ENCODE data around the gene CPT1C.

The CPT1C gene

GRCh38 chr19:49755956-49756355 lies 65.0 kb downstream of the CPT1C start:
- CTCF ChIA-PET: no interaction called here

DNA sequence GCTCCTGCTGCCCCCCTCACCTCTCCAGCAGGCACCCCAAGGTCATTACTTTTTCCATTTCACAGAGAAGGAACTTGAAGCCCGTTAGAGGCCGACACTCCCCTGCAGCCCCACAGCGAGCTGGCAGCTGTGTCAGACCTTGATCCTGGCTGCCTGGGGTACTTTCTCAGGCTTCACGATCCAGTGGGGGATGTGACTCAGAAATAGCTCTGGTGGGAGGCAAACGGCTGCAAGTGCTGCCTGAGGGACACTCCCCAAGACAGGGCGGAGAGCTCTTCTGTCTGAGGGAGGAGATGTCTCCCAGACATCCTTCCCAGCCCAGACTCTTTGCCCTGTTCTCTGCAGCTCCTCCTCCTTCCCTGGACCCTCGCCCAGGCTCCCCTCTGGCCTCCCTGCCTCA lies 67.4 kb downstream of the CPT1C start:
- no peaks in the 10 kb centered on the region for H3K4me1 Mint-ChIP-seq
- CTCF ChIA-PET: no interaction called here

More at GRCh38 chr19:49755956-49756355, 65.0 kb downstream of the CPT1C start:
- Mint-ChIP-seq H3K27me3 (peaks cover 27% of the 10 kb centered on the region), H3K27ac (no peak overlapping the region), H3K4me1 (no peaks in the 10 kb centered on the region), H3K36me3 (no peaks in the 10 kb centered on the region), H3K9me3 (peaks cover 10% of the 10 kb centered on the region), H3K4me3 (no peak overlapping the region)
- DNase-seq: no peak

GRCh38 chr19:49761249-49761624 lies 70.3 kb downstream of the CPT1C start:
- no peaks in the 10 kb centered on the region for H3K36me3 Mint-ChIP-seq
- no peak overlapping the region for H3K27ac Mint-ChIP-seq
- no peak for DNase-seq
- H3K27me3 Mint-ChIP-seq: peaks cover 24% of the 10 kb centered on the region
- H3K9me3 Mint-ChIP-seq: peaks cover under 1% of the 10 kb centered on the region
- peaks cover 8% of the 10 kb centered on the region for H3K4me1 Mint-ChIP-seq
- CTCF ChIA-PET: interaction anchor here (1.6 kb wide), 1 partner anchor 44 kb away, joined by 8 read pairs; no protein-coding TSS in a partner anchor
- H3K4me3 Mint-ChIP-seq: peak overlapping the region; percentile 10

More for the DNA sequence above, 67.4 kb downstream of the CPT1C start:
- no peaks in the 10 kb centered on the region for H3K36me3 Mint-ChIP-seq
- no peak for DNase-seq
- H3K27ac Mint-ChIP-seq: no peak overlapping the region
- H3K4me3 Mint-ChIP-seq: no peak overlapping the region
- peaks cover 9% of the 10 kb centered on the region for H3K9me3 Mint-ChIP-seq
- peaks cover 29% of the 10 kb centered on the region for H3K27me3 Mint-ChIP-seq

- H3K36me3 Mint-ChIP-seq: no peaks in the 10 kb centered on the region
- no peaks in the 10 kb centered on the region for H3K9me3 Mint-ChIP-seq
- peaks cover 24% of the 10 kb centered on the region for H3K27me3 Mint-ChIP-seq
- peak overlapping the region; percentile 73 for H3K27ac Mint-ChIP-seq
- CTCF ChIA-PET: interaction anchor here (1.6 kb wide), 1 partner anchor 45 kb away, joined by 8 read pairs; no protein-coding TSS in a partner anchor
- peak; percentile 24 for DNase-seq
- H3K4me1 Mint-ChIP-seq: peaks cover 9% of the 10 kb centered on the region
- peak overlapping the region; percentile 10 for H3K4me3 Mint-ChIP-seq
Measured at GRCh38 chr19:49761625-49762311, 70.9 kb downstream of the CPT1C start.

GRCh38 chr19:49763230-49763629 lies 72.3 kb downstream of the CPT1C start, which contains the start of gene TSKS:
TSKS (minus strand) TSS chr19:49763306; CDS start chr19:49763247, 59 bp downstream.
- no peak within 1 kb of the TSS for H3K4me3 Mint-ChIP-seq
- CTCF ChIA-PET: no interaction called here
- no peak for DNase-seq

More at GRCh38 chr19:49763230-49763629, 72.3 kb downstream of the CPT1C start, which contains the start of gene TSKS:
- Mint-ChIP-seq H3K9me3 (no peaks in the 10 kb centered on the region), H3K27ac (peak within 1 kb of the TSS; percentile 77), H3K36me3 (peaks cover 6% of the 10 kb centered on the region), H3K4me1 (peaks cover 20% of the 10 kb centered on the region), H3K27me3 (peaks cover 11% of the 10 kb centered on the region)

Data from activated naive CD4-positive, alpha-beta T cell treated with anti-CD3 and anti-CD28 coated beads, Interleukin-2, amount 10 ng/mL, durations not matched to agents 7 days and 5 days (primary cell).